SK-N-SH (cell line): ENCODE data around the gene EIF5B. TPM values are rescaled to one million over a fixed set of nuclear protein-coding genes. Genes with fewer than 3 reads are reported as not detected.

Experiments
- CTCF ChIA-PET: fragments of 300-600, 350-600 bp; formaldehyde crosslinking; extraction: SDS; loops from one replicate; lab custom pipeline; 2021; lab: Yijun Ruan, JAX
- POLR2A ChIA-PET: fragments of 350-600 bp; sonication (Branson Sonifier 250); formaldehyde crosslinking; extraction: SDS; loops from one replicate; lab custom pipeline; 2020; ENCODE audit warnings: antibody characterized with exemption, inconsistent platforms; lab: Yijun Ruan, JAX
- DNase-seq: peaks from one replicate; pipeline ENCODE4 v3.0.0; 2012
- H2AFZ ChIP-seq: fragments of 200-600 bp; sonication (generic); 2 replicates; pipeline ENCODE4 v1.8.1; 2016; ENCODE audit warnings: antibody characterized with exemption, mild to moderate bottlenecking, low read depth
- H3F3A ChIP-seq: fragments of 200-600 bp; sonication (generic); replicated peaks from 2 replicates; pipeline ENCODE3; 2016; ENCODE audit warnings: antibody characterized with exemption, mild to moderate bottlenecking; ENCODE audit not compliant: insufficient read depth
- H3K27ac ChIP-seq, 2 experiments: fragments of 200-500 bp in 1 of 2; fragments of 200-600 bp in 1 of 2; sonication (Bioruptor generic) in 1 of 2; sonication (generic), shearing (Covaris generic) in 1 of 2; 2 replicates each; pipeline versions ENCODE4 v1.5.1 to v1.6.1; 2014 to 2016; ENCODE audit warnings: low read depth in 2 of 2, inconsistent platforms in 1 of 2, low read length in 1 of 2, mild to moderate bottlenecking in 1 of 2, mixed read lengths in 1 of 2
- H3K27me3 ChIP-seq: fragments of 200-600 bp; sonication (generic), shearing (Covaris generic); 2 replicates; pipeline ENCODE4 v1.6.1; 2016; ENCODE audit warnings: mixed run types; ENCODE audit not compliant: insufficient read depth
- H3K36me3 ChIP-seq, 2 experiments: fragments of 200-500 bp in 1 of 2; fragments of 200-600 bp in 1 of 2; sonication (Bioruptor generic) in 1 of 2; sonication (generic) in 1 of 2; replicated peaks in 1 of 2; 2 replicates each; pipeline versions ENCODE3 to v1.5.1; 2014 to 2016; ENCODE audit warnings: low read length in 1 of 2, mild to moderate bottlenecking in 1 of 2; ENCODE audit not compliant: insufficient read depth in 2 of 2, control insufficient read depth in 1 of 2
- H3K4me1 ChIP-seq, 2 experiments: fragments of 200-500 bp in 1 of 2; fragments of 200-600 bp in 1 of 2; sonication (Bioruptor generic) in 1 of 2; sonication (generic), shearing (Covaris generic) in 1 of 2; 2 replicates each; pipeline versions ENCODE4 v1.5.1 to v1.6.1; 2014 to 2016; ENCODE audit warnings: low read depth in 1 of 2, low read length in 1 of 2, mixed run types in 1 of 2; ENCODE audit not compliant: insufficient read depth in 2 of 2, control insufficient read depth in 1 of 2
- H3K4me2 ChIP-seq: fragments of 200-600 bp; sonication (generic), shearing (Covaris generic); 2 replicates; pipeline ENCODE4 v1.6.1; 2017; ENCODE audit warnings: mixed run types
- H3K4me3 ChIP-seq, 2 experiments: fragments of 200-500 bp in 1 of 2; fragments of 200-600 bp in 1 of 2; sonication (Bioruptor generic) in 1 of 2; sonication (generic), shearing (Covaris generic) in 1 of 2; 2 replicates each; pipeline versions ENCODE4 v1.5.1 to v1.8.1; 2014 to 2016; ENCODE audit warnings: low read depth in 2 of 2, inconsistent platforms in 1 of 2, low read length in 1 of 2, mild to moderate bottlenecking in 1 of 2, mixed read lengths in 1 of 2, moderate library complexity in 1 of 2
- H3K79me2 ChIP-seq: fragments of 200-600 bp; sonication (generic); 2 replicates; pipeline ENCODE4 v1.8.1; 2017; ENCODE audit warnings: mild to moderate bottlenecking; ENCODE audit not compliant: insufficient read depth
- H3K9ac ChIP-seq: fragments of 200-600 bp; sonication (generic); 2 replicates; pipeline ENCODE4 v1.6.1; 2017; ENCODE audit warnings: mixed run types
- H3K9me2 ChIP-seq: fragments of 200-600 bp; sonication (generic); 2 replicates; pipeline ENCODE4 v1.6.1; 2017; ENCODE audit warnings: mixed run types
- H3K9me3 ChIP-seq: fragments of 200-600 bp; sonication (generic); 2 replicates; pipeline ENCODE4 v1.6.1; 2017; ENCODE audit warnings: mixed run types, mild to moderate bottlenecking, moderate library complexity
- H4K20me1 ChIP-seq: fragments of 200-600 bp; sonication (generic); 2 replicates; pipeline ENCODE4 v1.6.1; 2017; ENCODE audit warnings: mild to moderate bottlenecking, mixed run types; ENCODE audit not compliant: insufficient read depth
- CHD2 ChIP-seq: fragments of 150-350 bp; IDR thresholded peaks from 2 replicates; pipeline ENCODE4 v1.6.1; 2018; ENCODE audit warnings: low read length; ENCODE audit not compliant: partially characterized antibody
- ELF1 ChIP-seq: IDR thresholded peaks from 2 replicates; pipeline ENCODE4 v1.4.0; 2012
- EP300 ChIP-seq, 2 experiments: IDR thresholded peaks; 2 replicates each; pipeline versions ENCODE4 v1.4.0 to v1.6.1; 2012; ENCODE audit warnings: borderline replicate concordance in 1 of 2, low read depth in 1 of 2, low read length in 1 of 2
- GABPA ChIP-seq: IDR thresholded peaks from 2 replicates; pipeline ENCODE4 v1.4.0; 2012; ENCODE audit warnings: low read depth, mild to moderate bottlenecking
- GATA2 ChIP-seq: sonication (generic); formaldehyde crosslinking; IDR thresholded peaks from 2 replicates; pipeline ENCODE4 v1.5.0; 2020; ENCODE audit warnings: mild to moderate bottlenecking, missing genetic modification reagents
- IRF3 ChIP-seq: fragments of 150-350 bp; IDR thresholded peaks from 2 replicates; pipeline ENCODE4 v1.6.1; 2016; ENCODE audit warnings: mild to moderate bottlenecking, low read depth, low read length
- NRF1 ChIP-seq: IDR thresholded peaks from 2 replicates; pipeline ENCODE4 v1.6.1; 2012; ENCODE audit warnings: low read depth, mild to moderate bottlenecking, low read length
- PBX3 ChIP-seq: IDR thresholded peaks from 2 replicates; pipeline ENCODE4; 2012
- RAD21 ChIP-seq: IDR thresholded peaks from 2 replicates; pipeline ENCODE4 v1.6.1; 2012; ENCODE audit warnings: mild to moderate bottlenecking, low read length
- RCOR1 ChIP-seq: fragments of 150-350 bp; IDR thresholded peaks from 2 replicates; pipeline ENCODE4 v1.6.1; 2017; ENCODE audit warnings: antibody characterized with exemption, low read length
- RFX5 ChIP-seq: IDR thresholded peaks from 2 replicates; pipeline ENCODE4 v1.6.1; 2012; ENCODE audit warnings: mild to moderate bottlenecking, improper control_type of control experiment, low read length
- RXRA ChIP-seq: IDR thresholded peaks from 2 replicates; pipeline ENCODE4 v1.4.0; 2012; ENCODE audit warnings: low read depth, mild to moderate bottlenecking, borderline replicate concordance
- SIN3A ChIP-seq: IDR thresholded peaks from 2 replicates; pipeline ENCODE4 v1.6.1; 2012; ENCODE audit warnings: low read depth, mild to moderate bottlenecking, low read length, moderate library complexity, borderline replicate concordance
- TCF12 ChIP-seq: IDR thresholded peaks from 2 replicates; pipeline ENCODE4 v1.4.0; 2012
- TEAD4 ChIP-seq: IDR thresholded peaks from 2 replicates; pipeline ENCODE4 v1.4.0; 2012; ENCODE audit warnings: mild to moderate bottlenecking, borderline replicate concordance; ENCODE audit not compliant: insufficient read depth
- YY1 ChIP-seq: IDR thresholded peaks from 2 replicates; pipeline ENCODE4 v1.4.0; 2012; ENCODE audit warnings: low read depth, mild to moderate bottlenecking
- ZBTB33 ChIP-seq: IDR thresholded peaks from 2 replicates; pipeline ENCODE4 v1.4.0; 2012; ENCODE audit warnings: low read depth, borderline replicate concordance
- WGBS: methylation state at CpG from one replicate; pipeline ENCODE4 v1.1.6; 2017; ENCODE audit warnings: low lambda C conversion rate; 5-methylcytosine and 5-hydroxymethylcytosine counted together
- polyA plus RNA-seq, 3 experiments: library from polyadenylated mRNA; depleted of rRNA; stranded (reverse); fragments of >200 nt; gene quantifications; 2 replicates each; pipeline ENCODE4 v1.2.3, GENCODE V29; 2012

Gene EIF5B
- polyA plus RNA-seq, 1 of the 3 experiments (the other 2 are of a cell fraction) = 9.8 TPM

- peaks cover 0 to 8% of the 10 kb centered on the region in 2 experiments; a peak in 2 of 4 replicates for H3K4me1 ChIP-seq
- TF ChIP-seq PBX3 = no peak
- no peak for TF ChIP-seq YY1
- no peak for TF ChIP-seq TCF12
- TF ChIP-seq RCOR1 = no peak
- TF ChIP-seq GATA2 (CRISPR knock-in tag) = no peak
- TF ChIP-seq ZBTB33 = no peak
- H3K79me2 ChIP-seq = no peaks in the 10 kb centered on the region
- no peaks in the 10 kb centered on the region for H4K20me1 ChIP-seq
- peaks cover 36% of the 10 kb centered on the region for H3F3A ChIP-seq
- no peak overlapping the region for H2AFZ ChIP-seq
- POLR2A ChIA-PET = no interaction called here
- H3K27me3 ChIP-seq = no peaks in the 10 kb centered on the region
- H3K9ac ChIP-seq = no peak overlapping the region
- no peak overlapping the region for H3K4me3 ChIP-seq
- H3K4me2 ChIP-seq = no peak overlapping the region
- no peaks in the 10 kb centered on the region for H3K9me3 ChIP-seq
- CTCF ChIA-PET = interaction anchor here (0.6 to 1.6 kb wide), 4 partner anchors 15 to 85 kb away, joined by 3 to 5 read pairs (median 4); partner anchors contain the start of genes EIF5B and REV1
- H3K36me3 ChIP-seq = peaks cover 74 to 80% of the 10 kb centered on the region in 2 experiments
- H3K9me2 ChIP-seq = no peaks in the 10 kb centered on the region
- no peak overlapping the region; a peak in 1 of 4 replicates for H3K27ac ChIP-seq
- no peak for DNase-seq
- 92% methylated on average over 5 of the region's 5 CpGs for WGBS
Measured at GRCh38 chr2:99404797-99405669, 67.8 kb downstream of the EIF5B start.

- Histone ChIP-seq H3K27me3 (no peaks in the 10 kb centered on the region), H3K36me3 (peaks cover 74 to 76% of the 10 kb centered on the region in 2 experiments), H3K9me2 (no peaks in the 10 kb centered on the region), H3K9me3 (no peaks in the 10 kb centered on the region), H3K9ac (no peak overlapping the region), H4K20me1 (no peaks in the 10 kb centered on the region), H3K4me1 (peaks cover 0 to 5% of the 10 kb centered on the region in 2 experiments; a peak in 2 of 4 replicates), H2AFZ (no peak overlapping the region), H3K27ac (no peak overlapping the region; a peak in 1 of 4 replicates), H3K79me2 (no peaks in the 10 kb centered on the region), H3F3A (peaks cover 26% of the 10 kb centered on the region), H3K4me3 (no peak overlapping the region), H3K4me2 (no peak overlapping the region)
- 96% methylated on average over 6 of the region's 6 CpGs for WGBS
- ChIA-PET CTCF (no interaction called here), POLR2A (no interaction called here)
- no peak for DNase-seq
- TF ChIP-seq IRF3 = no peak
- TF ChIP-seq NRF1 = no peak
- TF ChIP-seq RAD21 = no peak
- no peak for TF ChIP-seq RXRA
- no peak for TF ChIP-seq SIN3A
- TF ChIP-seq GABPA = no peak
- no peak for TF ChIP-seq PBX3
- TF ChIP-seq RCOR1 = no peak
- TF ChIP-seq TEAD4 = no peak
- TF ChIP-seq EP300 (IDR thresholded peaks at IDR 0.05; ENCODE audit: borderline replicate concordance in 1 of 2, low read depth in 1 of 2, low read length in 1 of 2) = no peak
- TF ChIP-seq CHD2 = no peak
- TF ChIP-seq ELF1 = no peak
- no peak for TF ChIP-seq RFX5
Measured at GRCh38 chr2:99406137-99406536, 68.9 kb downstream of the EIF5B start.
